COR-L47 (cell line): ENCODE results near the gene CREBL2.

Experiments
- DNase-seq: peaks from one replicate; lab custom pipeline; 2025; lab: John Stamatoyannopoulos, UW

CREBL2 gene

GRCh38 chr12:12681061-12681765 lies 69.5 kb downstream of the CREBL2 start:
- DNase-seq = peak; percentile 38

- DNase-seq = no peak
Observed at GRCh38 chr12:12682284-12682683, 70.6 kb downstream of the CREBL2 start.

GRCh38 chr12:12683136-12683697 lies 71.5 kb downstream of the CREBL2 start:
- no peak for DNase-seq

- no peak for DNase-seq
Observed at GRCh38 chr12:12683725-12684124, 72.0 kb downstream of the CREBL2 start.

GRCh38 chr12:12684375-12685106 lies 72.9 kb downstream of the CREBL2 start:
- peak; percentile 87 for DNase-seq

GRCh38 chr12:12685305-12685704 lies 73.6 kb downstream of the CREBL2 start:
- peak; percentile 48 for DNase-seq

- DNase-seq = no peak
Observed at GRCh38 chr12:12686472-12686871, 74.8 kb downstream of the CREBL2 start.

GRCh38 chr12:12686925-12687324 lies 75.2 kb downstream of the CREBL2 start:
- no peak for DNase-seq

GRCh38 chr12:12689647-12690300 lies 78.1 kb downstream of the CREBL2 start:
- no peak for DNase-seq

GRCh38 chr12:12691549-12691948 lies 79.9 kb downstream of the CREBL2 start:
- DNase-seq = no peak

GRCh38 chr12:12693111-12693671 lies 81.5 kb downstream of the CREBL2 start:
- DNase-seq = no peak
